ENCODE measurements around the gene ANKRD13B.

The ANKRD13B gene

GRCh38 chr17:29618272-29619065 is 25.5 kb downstream of the ANKRD13B start:
- DNase-seq, result no peak

DNA sequence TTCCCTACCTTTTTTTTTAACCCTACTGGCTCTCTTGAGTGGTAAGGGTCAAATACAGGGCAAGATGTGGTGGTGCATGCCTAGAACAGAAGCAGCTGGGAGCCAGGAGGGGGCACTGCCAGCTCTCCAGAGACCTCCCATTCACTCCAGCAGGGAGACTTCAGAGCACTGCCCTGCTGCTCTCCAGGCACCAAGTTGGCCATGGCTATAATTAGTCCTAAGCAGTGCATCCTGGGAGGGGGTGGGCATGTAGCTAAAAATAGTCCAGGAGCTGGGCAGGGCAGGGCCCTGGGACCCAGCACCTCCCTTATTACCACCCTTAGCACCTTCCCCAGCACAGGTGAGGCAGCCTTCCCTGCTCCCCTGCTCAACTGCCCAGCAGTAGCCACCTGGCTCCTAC is 26.3 kb downstream of the ANKRD13B start:
- DNase-seq, result no peak

- DNase-seq, result no peak
These were observed 27.3 kb downstream of the ANKRD13B start for GRCh38 chr17:29620271-29620670.

GRCh38 chr17:29620779-29621500 is 28.0 kb downstream of the ANKRD13B start:
- DNase-seq, result no peak

DNA sequence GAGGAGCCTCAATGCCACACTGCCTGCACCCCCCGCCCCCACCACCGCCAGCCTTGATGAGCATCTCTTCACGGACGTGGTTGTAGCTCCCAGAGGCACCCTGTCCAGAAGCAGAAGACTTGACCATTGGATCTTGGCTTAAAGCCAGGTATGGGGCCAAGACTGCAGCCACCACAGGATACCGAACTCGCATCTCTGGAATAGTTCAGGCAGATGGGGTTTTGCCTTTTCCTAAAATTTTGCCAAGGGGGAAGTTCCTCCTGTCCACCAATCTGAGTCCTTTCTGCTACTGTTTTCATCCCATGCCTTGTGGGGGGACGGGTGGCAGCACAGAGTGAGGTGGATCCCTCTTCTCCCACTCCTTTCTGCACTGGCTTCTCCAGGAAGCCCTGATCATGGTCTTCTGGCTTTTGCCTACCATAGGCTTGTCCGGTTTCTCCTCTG is 28.8 kb downstream of the ANKRD13B start:
- DNase-seq, result no peak

- peak; percentile 71 for DNase-seq
These were observed 29.7 kb downstream of the ANKRD13B start, which contains the start of gene CORO6 for GRCh38 chr17:29622337-29623282. TSS of gene CORO6 (minus strand) at chr17:29622912. CDS start at chr17:29621421, 1,491 bp downstream.

- no peak for DNase-seq
These were observed 30.3 kb downstream of the ANKRD13B start for GRCh38 chr17:29623283-29623647.

DNA sequence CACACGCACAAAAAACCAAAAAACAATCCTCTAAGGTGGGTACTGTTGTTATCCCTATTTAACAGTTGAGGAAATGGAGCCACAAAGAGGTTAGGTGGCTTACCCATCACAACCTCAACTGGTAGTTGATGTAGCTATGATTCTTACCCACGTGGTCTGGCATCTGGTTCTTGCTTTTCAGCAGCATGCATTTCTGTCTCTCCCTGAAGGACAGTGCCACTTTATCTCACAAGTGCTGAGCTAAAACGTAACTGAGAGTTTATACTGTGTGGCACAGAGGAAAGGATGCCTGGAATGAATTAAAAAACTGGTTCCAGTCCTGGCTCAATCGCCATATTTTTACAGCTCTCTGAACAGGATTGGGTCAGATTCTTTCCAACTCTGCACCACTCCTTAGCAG is 31.7 kb downstream of the ANKRD13B start:
- no peak for DNase-seq

GRCh38 chr17:29625037-29625750 is 32.3 kb downstream of the ANKRD13B start:
- no peak for DNase-seq

- no peak for DNase-seq
These were observed 35.0 kb downstream of the ANKRD13B start for GRCh38 chr17:29627951-29628350.

DNA sequence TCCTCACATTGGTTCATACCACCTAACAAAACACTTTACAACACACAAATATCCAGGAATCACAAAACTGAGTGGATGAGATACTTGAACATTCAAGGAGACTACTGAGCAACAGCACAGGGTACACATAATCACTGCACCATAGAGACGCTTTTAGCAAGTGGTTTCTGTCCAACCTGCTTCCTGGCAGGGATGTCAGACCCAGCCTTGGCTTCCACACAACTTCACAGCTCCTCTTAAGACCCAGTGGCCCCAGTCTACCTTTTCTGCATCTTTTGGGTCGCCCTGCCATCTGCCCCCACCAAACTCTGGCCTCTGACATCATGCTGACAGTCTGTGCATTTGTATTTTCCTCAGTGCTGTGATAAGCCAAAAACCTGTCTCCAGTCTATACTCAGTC is 35.7 kb downstream of the ANKRD13B start:
- DNase-seq, result no peak

GRCh38 chr17:29629839-29630238 is 36.9 kb downstream of the ANKRD13B start:
- no peak for DNase-seq

DNA sequence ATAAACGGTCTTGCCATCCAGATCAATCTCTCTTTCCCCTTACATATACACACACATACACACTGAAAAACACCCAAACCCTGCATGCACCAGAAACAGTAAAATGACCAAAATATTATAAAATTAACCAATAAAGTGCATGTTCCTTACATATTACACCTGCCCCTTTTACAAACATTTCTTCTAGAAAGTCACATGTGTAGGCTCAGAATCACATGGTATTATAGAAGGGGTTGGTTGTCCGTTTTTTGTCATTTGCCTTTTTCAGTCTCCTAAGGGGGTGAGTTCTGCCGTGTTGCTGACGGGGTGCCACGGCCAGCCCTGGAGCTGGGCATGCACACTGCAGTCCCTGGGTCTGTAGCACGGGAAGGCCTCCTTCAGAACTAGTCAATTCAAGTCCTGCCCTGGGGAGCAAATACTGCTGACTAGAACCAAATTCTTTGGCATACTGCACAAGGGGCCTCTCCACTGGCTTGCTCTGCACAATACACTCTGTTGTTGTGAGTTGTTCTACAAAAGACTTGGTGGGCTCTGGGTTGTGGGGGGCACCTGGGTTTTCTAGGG is 37.8 kb downstream of the ANKRD13B start:
- DNase-seq, result no peak

- no peak for DNase-seq
These were observed 41.0 kb downstream of the ANKRD13B start for GRCh38 chr17:29633886-29634285.

DNA sequence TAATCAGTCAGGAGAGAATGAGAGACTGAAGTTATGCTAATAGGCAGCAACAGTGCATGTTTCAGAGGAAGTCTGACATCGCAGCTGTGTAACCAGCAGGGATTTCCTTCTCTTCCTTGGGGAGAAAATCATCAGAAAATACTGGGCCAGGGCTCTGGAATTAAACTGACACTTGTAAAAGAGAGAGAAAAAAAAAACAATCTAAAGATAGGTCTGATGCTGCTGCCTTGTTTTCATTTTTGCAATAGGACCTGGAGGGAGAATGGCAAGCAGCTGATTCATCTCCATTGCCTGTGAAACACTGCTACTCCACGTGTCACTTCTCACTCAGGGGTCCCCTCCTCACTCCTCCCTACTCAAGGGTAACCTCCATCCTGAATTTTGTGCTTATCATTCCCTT is 47.5 kb downstream of the ANKRD13B start:
- DNase-seq, result no peak

DNA sequence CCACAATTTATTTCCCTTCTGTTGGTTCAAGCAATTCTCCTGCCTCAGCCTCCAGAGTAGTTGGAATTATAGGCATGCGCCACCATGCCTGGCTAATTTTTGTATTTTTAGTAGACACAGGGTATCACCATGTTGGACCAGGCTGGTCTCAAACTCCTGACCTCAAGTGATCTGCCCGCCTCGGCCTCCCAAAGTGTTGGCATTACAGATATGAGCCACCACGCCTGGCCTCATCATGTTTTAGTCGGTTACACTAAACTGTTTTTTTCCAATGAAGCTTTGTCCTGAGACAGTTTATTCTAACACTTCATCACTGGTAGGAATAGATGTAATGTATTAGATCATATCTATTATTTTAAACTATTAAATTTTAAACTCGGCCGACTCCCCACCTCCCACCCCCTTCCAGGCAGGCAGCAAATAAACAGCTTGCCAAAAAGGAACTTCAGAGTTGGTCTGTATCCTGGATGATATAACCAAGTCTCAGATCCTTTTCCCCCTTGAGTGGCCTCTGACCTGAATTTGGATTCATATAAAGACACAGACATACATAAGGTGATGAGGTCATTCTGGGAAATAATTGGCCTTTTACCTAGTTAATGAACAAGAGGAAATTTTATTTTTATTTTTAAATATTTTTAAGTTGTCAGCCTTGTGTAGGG is 48.2 kb downstream of the ANKRD13B start:
- DNase-seq, result no peak

DNA sequence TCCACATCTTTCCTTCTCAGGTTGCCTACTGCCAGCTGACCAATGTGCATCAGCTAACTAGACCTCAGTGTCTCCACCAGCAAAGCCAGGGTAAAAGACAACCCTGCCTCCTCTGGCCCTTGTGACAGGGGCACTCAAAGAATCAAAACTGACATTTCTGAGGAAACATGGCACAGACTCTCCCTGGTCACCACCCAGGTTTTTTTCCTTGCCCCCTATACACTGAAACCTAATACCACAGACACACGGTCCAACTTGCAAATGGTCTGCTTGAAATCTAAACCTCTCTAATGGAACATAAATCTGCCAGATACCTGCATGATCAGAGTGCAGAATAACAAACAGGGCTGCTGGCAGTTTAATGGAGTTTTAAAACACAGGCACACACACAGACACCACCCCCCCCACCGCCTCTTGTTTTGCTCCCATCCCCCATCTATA is 49.3 kb downstream of the ANKRD13B start:
- no peak for DNase-seq

GRCh38 chr17:29643817-29644160 is 50.9 kb downstream of the ANKRD13B start:
- DNase-seq, result no peak

DNA sequence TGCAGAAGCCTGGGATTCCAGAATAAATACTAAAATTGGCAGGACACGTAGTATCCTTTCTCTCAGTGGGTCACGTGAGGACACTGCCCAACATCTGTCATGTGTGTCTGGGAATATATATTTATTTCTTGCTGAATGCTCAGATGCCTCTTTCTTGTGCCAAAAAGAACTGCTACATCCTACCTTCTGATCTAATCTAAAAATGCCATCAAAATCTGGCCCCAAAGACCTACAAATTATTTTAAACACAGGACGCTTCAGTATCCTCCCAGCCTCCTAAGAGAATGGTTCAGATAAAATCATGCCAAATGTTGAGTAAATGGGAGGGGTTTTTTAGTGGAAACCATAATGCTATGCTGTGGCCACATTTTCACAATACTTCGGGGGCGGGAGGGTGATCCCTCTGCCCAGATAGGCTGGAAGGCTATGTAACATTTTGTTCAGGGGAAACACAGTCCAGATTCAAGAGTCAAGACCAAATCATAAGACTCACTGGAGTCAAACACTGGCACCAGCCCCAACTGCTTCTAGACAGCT is 52.7 kb downstream of the ANKRD13B start:
- no peak for DNase-seq

DNA sequence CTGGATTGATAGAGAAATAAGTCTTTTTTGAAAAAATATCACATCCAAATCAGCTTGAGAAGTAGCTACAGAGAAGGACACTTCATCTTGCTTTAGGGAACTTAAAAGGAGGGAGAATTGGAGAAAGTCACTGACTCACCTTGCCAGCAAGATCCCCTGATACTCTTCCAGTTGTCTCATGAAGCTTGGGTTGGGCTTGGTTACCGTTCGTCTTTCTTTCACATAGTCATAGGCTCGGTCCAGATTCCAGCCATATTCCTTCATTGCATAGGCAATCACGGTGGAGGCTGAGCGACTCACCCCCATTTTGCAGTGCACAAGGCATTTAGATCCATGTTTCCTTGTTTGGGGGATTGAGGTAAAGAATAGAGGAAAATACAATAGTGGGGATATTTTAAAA is 55.1 kb downstream of the ANKRD13B start:
- DNase-seq, result no peak

- DNase-seq, result no peak
These were observed 56.4 kb downstream of the ANKRD13B start for GRCh38 chr17:29649359-29649758.

Data from activated CD8-positive, alpha-beta memory T cell treated with anti-CD3 and anti-CD28 coated beads, Interleukin-2, amount 50 U/mL, for 4 hours (primary cell).